K562 (cell line): ENCODE data around the gene TMEM184A. TPM values are rescaled to one million over a fixed set of nuclear protein-coding genes. Genes with fewer than 3 reads are reported as not detected.

Experiments
- ATAC-seq: fragments of 200-7000 bp; cut with Tn5 transposase; 3 replicates; pipeline ENCODE4 v1.9.1; 2020; ENCODE audit warnings: moderate library complexity
- BruUV-seq: library from RNA; stranded (reverse); fragments of 400-500 nt; replicated peaks from 2 replicates; lab custom pipeline; 2021; lab: Mats Ljungman, UMichigan
- CTCF ChIA-PET: fragments of 300-600 bp; formaldehyde crosslinking; extraction: SDS; loops from one replicate; lab custom pipeline; 2021; ENCODE audit warnings: low intra/inter-chr PET ratio; lab: Yijun Ruan, JAX
- POLR2A ChIA-PET: fragments of 300-600, 350-650 bp; sonication (Branson Sonifier 250); formaldehyde crosslinking; extraction: SDS; loops from one replicate; lab custom pipeline; 2021; ENCODE audit warnings: antibody characterized with exemption, inconsistent platforms; lab: Yijun Ruan, JAX
- DNase-seq, 4 experiments: peaks; one replicate each; pipeline versions ENCODE4 v3.0.0 to v3.0.0-alpha.2; 2011 to 2018; ENCODE audit warnings: low spot score in 3 of 4, mixed read lengths in 3 of 4; ENCODE audit errors: extremely low read depth in 1 of 4
- FAIRE-seq: peaks from 2 replicates; lab custom pipeline; 2011; peaks lifted over from hg19 to GRCh38; lab: Jason Lieb, UNC
- H2AFZ ChIP-seq: 2 replicates; pipeline ENCODE4 v1.6.0; 2011; ENCODE audit warnings: low read depth, low read length, control low read depth, inconsistent platforms
- H3K27ac ChIP-seq: fragments of 200-600 bp; 3 replicates; pipeline ENCODE4 v1.8.0; 2011; ENCODE audit warnings: low read depth, mild to moderate bottlenecking, control low read depth, inconsistent platforms, low read length, moderate library complexity, mixed read lengths; ENCODE audit errors: extremely low read depth
- H3K27me3 ChIP-seq, 2 experiments: fragments of 300-600 bp in 1 of 2; 2 replicates in 1 of 2; 3 replicates in 1 of 2; pipeline versions ENCODE4 v1.6.0 to v1.8.0; 2011; ENCODE audit warnings: inconsistent platforms in 2 of 2, low read length in 2 of 2, mild to moderate bottlenecking in 1 of 2, mixed read lengths in 1 of 2, moderate library complexity in 1 of 2; ENCODE audit not compliant: control insufficient read depth in 2 of 2, insufficient read depth in 2 of 2
- H3K36me3 ChIP-seq: fragments of 300-600 bp; 3 replicates; pipeline ENCODE4 v1.8.0; 2011; ENCODE audit warnings: mild to moderate bottlenecking, low read length, inconsistent platforms; ENCODE audit not compliant: control insufficient read depth, insufficient read depth
- H3K4me1 ChIP-seq, 2 experiments: fragments of 200-600 bp in 1 of 2; replicated peaks in 1 of 2; 2 replicates in 1 of 2; 3 replicates in 1 of 2; pipeline versions ENCODE4 v1.5.1 to v1.8.0; 2011; ENCODE audit warnings: inconsistent platforms in 2 of 2, low read length in 2 of 2, mild to moderate bottlenecking in 1 of 2, mixed read lengths in 1 of 2, moderate library complexity in 1 of 2; ENCODE audit not compliant: control insufficient read depth in 2 of 2, insufficient read depth in 2 of 2
- H3K4me2 ChIP-seq: 2 replicates; pipeline ENCODE4 v1.6.1; 2011; ENCODE audit warnings: low read length, control low read depth, inconsistent platforms, mixed read lengths; ENCODE audit not compliant: insufficient read depth
- H3K4me3 ChIP-seq: fragments of 200-600 bp; sonication (generic), shearing (Covaris generic); 2 replicates; pipeline ENCODE4 v1.5.1; 2016; ENCODE audit warnings: control low read depth, inconsistent platforms
- H3K79me2 ChIP-seq: fragments of 200-600 bp; 3 replicates; pipeline ENCODE4 v1.8.0; 2011; ENCODE audit warnings: low read length, inconsistent platforms; ENCODE audit not compliant: control insufficient read depth, insufficient read depth
- H3K9ac ChIP-seq, 2 experiments: 2 replicates each; pipeline versions ENCODE4 v1.6.0 to v1.6.1; 2011; ENCODE audit warnings: low read depth in 2 of 2, low read length in 2 of 2, control low read depth in 1 of 2, inconsistent platforms in 1 of 2, mild to moderate bottlenecking in 1 of 2, mixed read lengths in 1 of 2; ENCODE audit not compliant: insufficient read depth in 1 of 2
- H3K9me1 ChIP-seq: one replicate; pipeline ENCODE4 v1.6.0; 2011; ENCODE audit warnings: inconsistent platforms, mild to moderate bottlenecking, low read length, moderate library complexity; ENCODE audit not compliant: control insufficient read depth, insufficient read depth
- H3K9me3 ChIP-seq: replicated peaks from 2 replicates; pipeline ENCODE4 v1.5.1; 2011; ENCODE audit warnings: low read depth, low read length, inconsistent platforms; ENCODE audit not compliant: control insufficient read depth, insufficient read depth
- H4K20me1 ChIP-seq: replicated peaks from 2 replicates; pipeline ENCODE4 v1.6.1; 2011; ENCODE audit warnings: low read length, inconsistent platforms, mixed read lengths; ENCODE audit not compliant: control insufficient read depth, insufficient read depth
- CREM ChIP-seq: IDR thresholded peaks from 2 replicates; pipeline ENCODE4 v1.6.1; 2014; ENCODE audit warnings: antibody characterized with exemption, low read depth
- GATAD2B ChIP-seq: fragments of 450-650 bp; IDR thresholded peaks from 2 replicates; pipeline ENCODE4 v1.6.1; 2017; ENCODE audit warnings: mild to moderate bottlenecking, borderline replicate concordance
- KAT7 ChIP-seq: sonication (generic); formaldehyde crosslinking; IDR thresholded peaks from 2 replicates; pipeline ENCODE4 v1.8.0; 2022; ENCODE audit warnings: missing genetic modification reagents, mild to moderate bottlenecking, borderline replicate concordance
- NFE2 ChIP-seq: IDR thresholded peaks from 2 replicates; pipeline ENCODE4 v1.6.1; 2014; ENCODE audit warnings: antibody characterized with exemption, low read depth
- NR1H2 ChIP-seq: sonication (generic); formaldehyde crosslinking; IDR thresholded peaks from 2 replicates; pipeline ENCODE4 v1.4.0; 2020; ENCODE audit warnings: mild to moderate bottlenecking, missing genetic modification reagents
- PBX2 ChIP-seq, 2 experiments: IDR thresholded peaks in 1 of 2; conservative IDR thresholded peaks in 1 of 2; 2 replicates each; pipeline ENCODE4 v1.6.1; 2016; ENCODE audit warnings: low read depth in 2 of 2, mild to moderate bottlenecking in 1 of 2, missing compliant biosample characterization in 1 of 2, missing genetic modification characterization in 1 of 2, moderate library complexity in 1 of 2
- ZNF143 ChIP-seq: sonication (generic); formaldehyde crosslinking; IDR thresholded peaks from 2 replicates; pipeline ENCODE4 v1.9.0; 2022; ENCODE audit warnings: mild to moderate bottlenecking, missing genetic modification reagents
- WGBS: fragments of 100-300 bp; shearing (Covaris generic); methylation state at CpG from one replicate; pipeline ENCODE4 v1.1.6; 2016; ENCODE audit warnings: low coverage, mixed read lengths; ENCODE audit not compliant: insufficient coverage; ENCODE audit errors: missing lambda C conversion rate; 5-methylcytosine and 5-hydroxymethylcytosine counted together
- in situ Hi-C: fragments of 300-500 bp; cut with MboI; formaldehyde crosslinking; loops from 4 replicates; pipeline ENCODE4 v1.15.0; 2018; ENCODE audit warnings: inconsistent platforms, mixed read lengths
- intact Hi-C: fragments of 100-400 bp; cut with micrococcal nuclease; formaldehyde crosslinking; loops from 2 replicates; pipeline ENCODE4 v1.14.2; 2022
- polyA plus RNA-seq, 8 experiments: library from polyadenylated mRNA; depleted of rRNA in 4 of 8; stranded (reverse) in 5 of 8; unstranded in 3 of 8; fragments of >200 nt; fragmentation: Nextera tagmentation in 2 of 8; fragmentation: Illumina TruSeq in 1 of 8; extraction: Ambion mirVana in 2 of 8; extraction: Trizol in 1 of 8; gene quantifications; 2 replicates each; pipeline versions ENCODE4 v1.2.1 to v1.2.3, GENCODE V29; 2011 to 2014; ENCODE audit warnings: inconsistent platforms in 1 of 8, missing spikeins in 1 of 8
- total RNA-seq, 7 experiments: library from RNA; depleted of rRNA in 6 of 7; stranded (reverse); fragments of >200 nt in 6 of 7; fragmentation: Illumina TruSeq in 2 of 7; extraction: Trizol in 2 of 7; gene quantifications; 2 replicates each; pipeline versions ENCODE4 v1.2.1 to v1.2.3, GENCODE V29; 2011 to 2021; ENCODE audit warnings: low replicate concordance in 1 of 7

Gene TMEM184A
- total and polyA plus RNA-seq, 9 of the 15 experiments (the other 6 are each of a cell fraction or from before 2014, with no cell fraction given) = 0.10 to 0.18 (median 0.11) TPM; not detected in 6

- no TSS peak for BruUV-seq
- in situ Hi-C loops = no loop called here
- DNase-seq = no peak
- Histone ChIP-seq H3K27ac (no peak overlapping the region), H3K4me1 (peaks cover 0 to 68% of the 10 kb centered on the region in 2 experiments; a peak in 4 of 5 replicates), H2AFZ (no peak overlapping the region), H3K79me2 (no peaks in the 10 kb centered on the region), H4K20me1 (no peaks in the 10 kb centered on the region), H3K9me3 (no peaks in the 10 kb centered on the region), H3K4me2 (no peak overlapping the region), H3K27me3 (peaks cover 0 to 18% of the 10 kb centered on the region in 2 experiments; a peak in 2 of 5 replicates), H3K9me1 (no peaks in the 10 kb centered on the region), H3K9ac (no peak overlapping the region), H3K4me3 (no peak overlapping the region), H3K36me3 (no peaks in the 10 kb centered on the region)
- ATAC-seq = no peak
- TF ChIP-seq CREM = no peak
- TF ChIP-seq NR1H2 (CRISPR knock-in tag) = no peak
- TF ChIP-seq KAT7 (CRISPR knock-in tag) = no peak
- TF ChIP-seq ZNF143 (CRISPR knock-in tag) = no peak
- TF ChIP-seq GATAD2B = no peak
- POLR2A ChIA-PET = no interaction called here
- CTCF ChIA-PET = no interaction called here
- FAIRE-seq = no peak
- 18% methylated on average over 7 of the region's 7 CpGs for WGBS
- intact Hi-C loops = no loop called here
Observed at GRCh38 chr7:1552200-1552599, 3.8 kb downstream of the TMEM184A start.

- ChIA-PET POLR2A (no interaction called here), CTCF (no interaction called here)
- intact Hi-C loops = no loop called here
- H3K79me2 ChIP-seq = no peaks in the 10 kb centered on the region
- H3K4me3 ChIP-seq = no peak overlapping the region
- peaks cover 0 to 18% of the 10 kb centered on the region in 2 experiments; a peak in 2 of 5 replicates for H3K27me3 ChIP-seq
- in situ Hi-C loops = no loop called here
- no TSS peak for BruUV-seq
- no peak overlapping the region for H3K9ac ChIP-seq
- no peak overlapping the region for H3K27ac ChIP-seq
- no peak for FAIRE-seq
- no peaks in the 10 kb centered on the region for H4K20me1 ChIP-seq
- 79% methylated on average over 6 of the region's 17 CpGs for WGBS
- no peak for ATAC-seq
- no peak for DNase-seq
- no peak overlapping the region for H3K4me2 ChIP-seq
- H2AFZ ChIP-seq = no peak overlapping the region
- no peaks in the 10 kb centered on the region for H3K9me1 ChIP-seq
- H3K4me1 ChIP-seq = peaks cover 0 to 76% of the 10 kb centered on the region in 2 experiments; a peak in 4 of 5 replicates
- H3K9me3 ChIP-seq = no peaks in the 10 kb centered on the region
- H3K36me3 ChIP-seq = no peaks in the 10 kb centered on the region
- TF ChIP-seq PBX2 (CRISPR knock-in tag; IDR thresholded peaks at IDR 0.05; ENCODE audit: low read depth) = no peak
- TF ChIP-seq PBX2 (tag; conservative IDR thresholded peaks at IDR 0.05; ENCODE audit: low read depth) = no peak
- TF ChIP-seq NFE2 = no peak
Observed at GRCh38 chr7:1550846-1551155, 5.2 kb downstream of the TMEM184A start.
